Activated CD4-positive, alpha-beta T cell treated with anti-CD3 and anti-CD28 coated beads, Interleukin-2, amount 10 ng/mL, durations not matched to agents 24 days and 14 days (primary cell): ENCODE measurements around the gene TMEM200B. TPM values are rescaled to one million over a fixed set of nuclear protein-coding genes. Genes with fewer than 3 reads are reported as not detected.
"Not testable (repeated sequence)": the region's sequence is repeated elsewhere in the genome, so short reads cannot be mapped to it uniquely, and the experiment has no call there.

Experiments used
- DNase-seq: peaks from one replicate; pipeline ENCODE4 v3.0.0; 2022
- H3K27ac Mint-ChIP-seq: one replicate; pipeline ENCODE4 v1.8.0; 2022; ENCODE audit warnings: mild to moderate bottlenecking, mixed read lengths
- H3K27me3 Mint-ChIP-seq: one replicate; pipeline ENCODE4 v1.8.0; 2022; ENCODE audit warnings: mixed read lengths
- H3K36me3 Mint-ChIP-seq: one replicate; pipeline ENCODE4 v1.8.0; 2022; ENCODE audit warnings: low read depth, mild to moderate bottlenecking, mixed read lengths
- H3K4me1 Mint-ChIP-seq: one replicate; pipeline ENCODE4 v1.8.0; 2021; ENCODE audit warnings: mixed read lengths
- H3K4me3 Mint-ChIP-seq: one replicate; pipeline ENCODE4 v1.8.0; 2022; ENCODE audit warnings: mild to moderate bottlenecking, moderate library complexity, mixed read lengths
- H3K9me3 Mint-ChIP-seq: one replicate; pipeline ENCODE4 v1.8.0; 2021; ENCODE audit warnings: mixed read lengths
- intact Hi-C: fragments of 100-400 bp; cut with micrococcal nuclease; formaldehyde crosslinking; loops from one replicate; pipeline ENCODE4 v1.15.1; 2023
- total RNA-seq: library from RNA; stranded (reverse); gene quantifications from 2 replicates; pipeline ENCODE4 v1.2.3, GENCODE V29; 2022

The TMEM200B gene
- total RNA-seq, 1 donor from 2014 or later, result 0.72 TPM

- DNase-seq, result no peak
- H3K4me3 Mint-ChIP-seq, result no peak overlapping the region
- no peaks in the 10 kb centered on the region for H3K9me3 Mint-ChIP-seq
- peaks cover 3% of the 10 kb centered on the region for H3K36me3 Mint-ChIP-seq
- H3K4me1 Mint-ChIP-seq, result peaks cover 9% of the 10 kb centered on the region
- H3K27me3 Mint-ChIP-seq, result no peaks in the 10 kb centered on the region
- H3K27ac Mint-ChIP-seq, result no peak overlapping the region
- intact Hi-C loops, result no loop called here
These were observed 41.2 kb downstream of the TMEM200B start for GRCh38 chr1:29082519-29082918.

- Mint-ChIP-seq H3K9me3 (no peaks in the 10 kb centered on the region), H3K36me3 (peaks cover 6% of the 10 kb centered on the region), H3K4me1 (peaks cover 9% of the 10 kb centered on the region), H3K27ac (no peak overlapping the region), H3K4me3 (no peak overlapping the region), H3K27me3 (no peaks in the 10 kb centered on the region)
- DNase-seq, result no peak
- intact Hi-C loops, result no loop called here
These were observed 42.5 kb downstream of the TMEM200B start for GRCh38 chr1:29081201-29081600.

GRCh38 chr1:29079916-29080629, 43.6 kb downstream of the TMEM200B start:
- H3K27ac Mint-ChIP-seq, intact Hi-C loops, DNase-seq, H3K9me3 Mint-ChIP-seq, H3K4me1 Mint-ChIP-seq, H3K27me3 Mint-ChIP-seq, H3K4me3 Mint-ChIP-seq: not testable (repeated sequence)
- H3K36me3 Mint-ChIP-seq, result peaks cover 11% of the 10 kb centered on the region

- no peaks in the 10 kb centered on the region for H3K27me3 Mint-ChIP-seq
- intact Hi-C loops, result no loop called here
- peaks cover 5% of the 10 kb centered on the region for H3K4me1 Mint-ChIP-seq
- no peak for DNase-seq
- peaks cover 11% of the 10 kb centered on the region for H3K36me3 Mint-ChIP-seq
- no peak overlapping the region for H3K27ac Mint-ChIP-seq
- H3K4me3 Mint-ChIP-seq, result no peak overlapping the region
- H3K9me3 Mint-ChIP-seq, result no peaks in the 10 kb centered on the region
These were observed 46.5 kb downstream of the TMEM200B start for GRCh38 chr1:29077155-29077554.

Other genes with a start within 250 kb of the TMEM200B start
- gene EPB41, start 209.3 kb downstream of the TMEM200B start, total RNA-seq, result 79.1 and 79.7 TPM in 2 replicates
- gene SRSF4, start 58.0 kb upstream of the TMEM200B start, total RNA-seq, result 138 and 141 TPM in 2 replicates
- gene MECR, start 107.0 kb upstream of the TMEM200B start, total RNA-seq, result 36.4 and 41.3 TPM in 2 replicates
- 0.47 and 0.95 TPM in 2 replicates for gene PTPRU, start 112.6 kb upstream of the TMEM200B start, total RNA-seq